IPS DF 6.9 (cell line): ENCODE results near the gene CNNM1.

Experiments
- DNase-seq: peaks from one replicate; pipeline ENCODE4 v3.0.0-alpha.2; 2013; ENCODE audit warnings: low read depth, low spot score
- H3K27ac ChIP-seq: one replicate; pipeline ENCODE4 v1.5.1; 2013; ENCODE audit warnings: low read length, control low read depth
- H3K27me3 ChIP-seq: 2 replicates; pipeline ENCODE4 v1.6.1; 2013; ENCODE audit warnings: mild to moderate bottlenecking, low read length; ENCODE audit not compliant: control insufficient read depth, insufficient read depth
- H3K36me3 ChIP-seq: 2 replicates; pipeline ENCODE4 v1.6.1; 2013; ENCODE audit warnings: low read length; ENCODE audit not compliant: control insufficient read depth, insufficient read depth
- H3K4me1 ChIP-seq: 2 replicates; pipeline ENCODE4 v1.6.1; 2013; ENCODE audit warnings: low read length; ENCODE audit not compliant: control insufficient read depth, insufficient read depth
- H3K4me3 ChIP-seq: 2 replicates; pipeline ENCODE4 v1.5.1; 2013; ENCODE audit warnings: mild to moderate bottlenecking, low read length
- H3K9me3 ChIP-seq: 2 replicates; pipeline ENCODE4 v1.6.1; 2013; ENCODE audit warnings: low read length, inconsistent platforms; ENCODE audit not compliant: control insufficient read depth, insufficient read depth
- WGBS: extraction: QIAGEN DNeasy Blood & Tissue Kit; methylation state at CpG from one replicate; pipeline ENCODE4 v1.1.7; 2013; ENCODE audit warnings: mixed read lengths, missing lambda C conversion rate; ENCODE audit not compliant: insufficient read length, insufficient coverage; 5-methylcytosine and 5-hydroxymethylcytosine counted together

Gene CNNM1

GRCh38 chr10:99347672-99348071, 18.5 kb downstream of the CNNM1 start:
- 100% methylated on average over 1 of the region's 5 CpGs for WGBS
- no peaks in the 10 kb centered on the region for H3K27me3 ChIP-seq
- no peak overlapping the region for H3K27ac ChIP-seq
- no peak for DNase-seq
- H3K9me3 ChIP-seq, result no peaks in the 10 kb centered on the region
- no peaks in the 10 kb centered on the region for H3K4me1 ChIP-seq
- H3K4me3 ChIP-seq, result no peak overlapping the region
- no peaks in the 10 kb centered on the region for H3K36me3 ChIP-seq

DNA sequence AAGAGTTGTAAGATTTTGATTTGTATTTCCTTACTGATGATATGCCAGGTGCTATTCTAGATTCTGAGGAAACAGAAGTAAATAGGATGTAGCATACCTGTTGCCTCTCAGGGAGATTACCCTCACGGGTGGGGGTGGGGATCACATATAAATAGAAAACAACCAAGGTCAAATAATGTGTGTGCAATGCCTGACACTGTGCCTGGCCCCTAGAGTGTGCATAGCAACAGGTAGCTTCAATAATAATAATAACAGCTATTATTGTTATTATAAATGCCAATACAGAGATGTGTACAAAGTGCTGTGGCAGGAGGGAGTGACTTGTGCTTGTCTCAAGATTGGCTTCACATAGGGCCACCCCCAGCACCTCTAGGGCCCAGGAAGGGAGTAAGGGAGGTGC, 24.0 kb downstream of the CNNM1 start:
- Histone ChIP-seq H3K4me1 (peaks cover 2% of the 10 kb centered on the region), H3K4me3 (no peak overlapping the region), H3K27ac (no peak overlapping the region), H3K27me3 (no peaks in the 10 kb centered on the region), H3K36me3 (no peaks in the 10 kb centered on the region), H3K9me3 (no peaks in the 10 kb centered on the region)
- no peak for DNase-seq
- no CpG with 5 or more reads among the region's 1 CpG for WGBS

- no peaks in the 10 kb centered on the region for H3K36me3 ChIP-seq
- no CpG with 5 or more reads among the region's 3 CpGs for WGBS
- H3K27me3 ChIP-seq, result no peaks in the 10 kb centered on the region
- H3K4me3 ChIP-seq, result no peak overlapping the region
- H3K27ac ChIP-seq, result no peak overlapping the region
- H3K9me3 ChIP-seq, result no peaks in the 10 kb centered on the region
- no peak for DNase-seq
- H3K4me1 ChIP-seq, result peaks cover 6% of the 10 kb centered on the region
Measured at GRCh38 chr10:99357691-99358090, 28.5 kb downstream of the CNNM1 start.

DNA sequence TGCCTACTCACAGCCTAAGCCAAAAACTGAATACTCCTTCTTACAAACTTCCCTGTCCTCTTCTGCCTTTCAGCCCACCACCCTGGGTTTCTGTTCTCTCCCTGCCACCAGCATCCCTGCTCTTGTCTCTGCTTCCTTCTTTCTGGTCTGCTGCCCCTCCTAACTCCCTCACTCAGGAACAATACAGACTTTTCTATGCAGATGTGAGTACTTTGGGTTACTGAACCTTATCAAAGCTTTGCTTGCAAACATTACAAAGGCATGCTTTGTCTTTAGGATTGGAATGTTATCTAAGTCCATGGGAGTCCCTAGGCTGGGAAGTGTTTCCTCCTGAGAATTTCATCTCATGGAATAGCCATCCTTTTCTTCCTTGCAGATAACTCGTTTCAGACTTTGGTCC, 28.9 kb downstream of the CNNM1 start:
- Histone ChIP-seq H3K4me1 (peaks cover 6% of the 10 kb centered on the region), H3K27me3 (no peaks in the 10 kb centered on the region), H3K4me3 (no peak overlapping the region), H3K9me3 (no peaks in the 10 kb centered on the region), H3K27ac (no peak overlapping the region), H3K36me3 (no peaks in the 10 kb centered on the region)
- WGBS, result no CpG with 5 or more reads among the region's 1 CpG
- peak; percentile 18 for DNase-seq

GRCh38 chr10:99360934-99361333, 31.8 kb downstream of the CNNM1 start:
- no peaks in the 10 kb centered on the region for H3K36me3 ChIP-seq
- no peak overlapping the region for H3K4me3 ChIP-seq
- WGBS, result no CpG with 5 or more reads among the region's 5 CpGs
- H3K27ac ChIP-seq, result no peak overlapping the region
- peaks cover 6% of the 10 kb centered on the region for H3K4me1 ChIP-seq
- H3K9me3 ChIP-seq, result no peaks in the 10 kb centered on the region
- no peak for DNase-seq
- no peaks in the 10 kb centered on the region for H3K27me3 ChIP-seq

GRCh38 chr10:99364125-99364524, 35.0 kb downstream of the CNNM1 start:
- no peak overlapping the region for H3K27ac ChIP-seq
- DNase-seq, result no peak
- no peaks in the 10 kb centered on the region for H3K9me3 ChIP-seq
- no peak overlapping the region for H3K4me3 ChIP-seq
- no peaks in the 10 kb centered on the region for H3K36me3 ChIP-seq
- no CpG with 5 or more reads among the region's 4 CpGs for WGBS
- no peaks in the 10 kb centered on the region for H3K27me3 ChIP-seq
- no peaks in the 10 kb centered on the region for H3K4me1 ChIP-seq

- H3K27ac ChIP-seq, result no peak overlapping the region
- no peaks in the 10 kb centered on the region for H3K9me3 ChIP-seq
- H3K27me3 ChIP-seq, result no peaks in the 10 kb centered on the region
- no peaks in the 10 kb centered on the region for H3K4me1 ChIP-seq
- H3K4me3 ChIP-seq, result no peak overlapping the region
- WGBS, result no CpG with 5 or more reads among the region's 1 CpG
- no peaks in the 10 kb centered on the region for H3K36me3 ChIP-seq
- no peak for DNase-seq
Measured at GRCh38 chr10:99365311-99365710, 36.2 kb downstream of the CNNM1 start.

GRCh38 chr10:99365736-99366135, 36.6 kb downstream of the CNNM1 start:
- DNase-seq, result no peak
- Histone ChIP-seq H3K4me1 (no peaks in the 10 kb centered on the region), H3K9me3 (no peaks in the 10 kb centered on the region), H3K4me3 (no peak overlapping the region), H3K36me3 (no peaks in the 10 kb centered on the region), H3K27ac (no peak overlapping the region), H3K27me3 (no peaks in the 10 kb centered on the region)
- WGBS, result no CpG with 5 or more reads among the region's 1 CpG

- no CpG with 5 or more reads among the region's 2 CpGs for WGBS
Measured at GRCh38 chr10:99366666-99367065, 37.5 kb downstream of the CNNM1 start.

GRCh38 chr10:99368646-99369045, 39.5 kb downstream of the CNNM1 start:
- DNase-seq, result no peak
- Histone ChIP-seq H3K4me1 (no peaks in the 10 kb centered on the region), H3K27ac (no peak overlapping the region), H3K4me3 (no peak overlapping the region), H3K27me3 (no peaks in the 10 kb centered on the region), H3K36me3 (no peaks in the 10 kb centered on the region), H3K9me3 (no peaks in the 10 kb centered on the region)
- no CpG with 5 or more reads among the region's 1 CpG for WGBS

More at GRCh38 chr10:99366666-99367065, 37.5 kb downstream of the CNNM1 start:
- Histone ChIP-seq H3K36me3 (no peaks in the 10 kb centered on the region), H3K9me3 (no peaks in the 10 kb centered on the region), H3K27me3 (no peaks in the 10 kb centered on the region), H3K4me1 (no peaks in the 10 kb centered on the region), H3K4me3 (no peak overlapping the region), H3K27ac (no peak overlapping the region)
- no peak for DNase-seq

DNA sequence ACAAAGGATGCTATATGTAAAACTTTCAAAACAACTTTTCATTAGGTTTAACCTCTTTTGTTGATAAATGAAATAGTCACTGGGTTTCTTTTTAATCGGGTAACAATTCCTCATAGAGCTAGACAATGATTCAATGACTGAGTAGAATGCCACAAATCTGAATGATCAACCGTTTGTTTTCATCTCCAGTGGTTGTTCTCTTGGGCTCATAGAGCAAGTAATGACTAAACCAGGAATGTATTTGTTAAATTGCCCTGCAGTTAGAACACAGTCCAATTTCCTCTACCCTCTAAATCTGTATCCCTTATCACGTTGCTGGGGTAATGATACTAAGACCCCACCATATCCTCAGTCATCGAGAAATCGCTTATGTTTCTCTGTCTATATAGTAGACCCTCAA, 40.0 kb downstream of the CNNM1 start:
- DNase-seq, result no peak
- H3K27ac ChIP-seq, result no peak overlapping the region
- no CpG with 5 or more reads among the region's 5 CpGs for WGBS
- no peaks in the 10 kb centered on the region for H3K27me3 ChIP-seq
- no peaks in the 10 kb centered on the region for H3K4me1 ChIP-seq
- no peak overlapping the region for H3K4me3 ChIP-seq
- no peaks in the 10 kb centered on the region for H3K9me3 ChIP-seq
- no peaks in the 10 kb centered on the region for H3K36me3 ChIP-seq
